PC-3 (cell line): ENCODE results near the gene ZC3H14.

ENCODE experiments used
- CTCF ChIP-seq: fragments of 300-600 bp; sonication (generic); conservative IDR thresholded peaks from 2 replicates; pipeline ENCODE4 v1.5.1; 2017; ENCODE audit warnings: antibody characterized with exemption, low read depth, mild to moderate bottlenecking, low read length
- EZH2 ChIP-seq: fragments of 300-600 bp; sonication (generic); IDR thresholded peaks from one replicate; pipeline ENCODE4 v1.6.1; 2017; ENCODE audit warnings: antibody characterized with exemption, mild to moderate bottlenecking, low read length; ENCODE audit not compliant: unreplicated experiment

- no peak for TF ChIP-seq CTCF
- no peak for TF ChIP-seq EZH2
Measured at GRCh38 chr14:88535813-88536212, 27.0 kb upstream of the ZC3H14 start.
